SK-N-MC (cell line): ENCODE measurements around the gene TCOF1.
A peak's percentile ranks its signal among the peaks of the same experiment; 100 is the strongest.

Source experiments
- DNase-seq: peaks from one replicate; pipeline ENCODE4 v3.0.0-alpha.2; 2011; ENCODE audit warnings: low read depth, low spot score
- H3K27ac ChIP-seq: fragments of 200-600 bp; sonication (generic); 2 replicates; pipeline ENCODE4 v1.5.1; 2016; ENCODE audit warnings: mixed run types
- H3K36me3 ChIP-seq: fragments of 200-600 bp; sonication (generic); 2 replicates; pipeline ENCODE4 v1.6.1; 2017; ENCODE audit warnings: antibody characterized with exemption, low read length, mixed read lengths; ENCODE audit not compliant: insufficient read depth
- H3K4me3 ChIP-seq: fragments of 200-600 bp; sonication (generic); 2 replicates; pipeline ENCODE4 v1.5.1; 2016
- H3K9ac ChIP-seq: fragments of 200-600 bp; sonication (generic); 2 replicates; pipeline ENCODE4 v1.8.0; 2017; ENCODE audit warnings: mixed run types, mixed read lengths; ENCODE audit not compliant: insufficient read length
- H3K9me3 ChIP-seq: fragments of 200-600 bp; sonication (generic); 2 replicates; pipeline ENCODE4 v1.6.1; 2017; ENCODE audit warnings: low read depth, mild to moderate bottlenecking, antibody characterized with exemption, low read length, moderate library complexity, mixed read lengths
- EZH2 ChIP-seq: fragments of 200-600 bp; sonication (generic); IDR thresholded peaks from one replicate; pipeline ENCODE4 v1.6.1; 2017; ENCODE audit warnings: antibody characterized with exemption
- FOXP2 ChIP-seq: optimal IDR thresholded peaks from 2 replicates; pipeline ENCODE3; 2011; ENCODE audit warnings: mild to moderate bottlenecking, moderate library complexity; ENCODE audit not compliant: insufficient read depth; ENCODE audit errors: extremely low read length, control extremely low read depth
- POLR2AphosphoS5 ChIP-seq: IDR thresholded peaks from 2 replicates; pipeline ENCODE4 v1.6.1; 2012; ENCODE audit warnings: mild to moderate bottlenecking, low read depth, low read length, borderline replicate concordance

The TCOF1 gene

DNA sequence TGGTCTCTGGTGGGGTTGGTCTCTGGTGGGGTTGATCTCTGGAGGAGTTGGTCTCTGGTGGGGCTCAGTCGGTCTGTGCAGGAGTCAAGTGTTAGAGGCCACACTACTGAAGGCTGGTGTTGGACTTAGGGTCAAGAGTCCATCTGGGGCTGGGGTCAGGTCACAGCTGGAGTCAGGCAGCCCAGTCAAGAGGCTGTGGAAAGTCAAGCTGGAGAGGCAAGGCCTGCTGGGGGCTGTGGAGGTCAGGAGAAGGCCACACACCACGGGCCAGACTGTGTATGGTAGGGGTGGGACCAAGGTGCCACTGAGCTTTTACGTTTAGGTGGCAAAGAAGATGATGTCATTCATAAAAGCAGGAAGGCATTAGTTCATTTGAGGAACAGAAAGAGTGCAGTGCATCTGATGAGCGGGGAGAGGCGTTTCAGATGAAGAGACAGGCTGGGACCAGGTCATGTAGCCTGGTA lies 71.9 kb downstream of the TCOF1 start:
- Histone ChIP-seq H3K27ac (no peak overlapping the region), H3K36me3 (no peaks in the 10 kb centered on the region), H3K4me3 (no peak overlapping the region), H3K9me3 (no peaks in the 10 kb centered on the region), H3K9ac (no peak overlapping the region)
- TF ChIP-seq FOXP2 (no peak), POLR2AphosphoS5 (no peak), EZH2 (no peak)
- DNase-seq = no peak

DNA sequence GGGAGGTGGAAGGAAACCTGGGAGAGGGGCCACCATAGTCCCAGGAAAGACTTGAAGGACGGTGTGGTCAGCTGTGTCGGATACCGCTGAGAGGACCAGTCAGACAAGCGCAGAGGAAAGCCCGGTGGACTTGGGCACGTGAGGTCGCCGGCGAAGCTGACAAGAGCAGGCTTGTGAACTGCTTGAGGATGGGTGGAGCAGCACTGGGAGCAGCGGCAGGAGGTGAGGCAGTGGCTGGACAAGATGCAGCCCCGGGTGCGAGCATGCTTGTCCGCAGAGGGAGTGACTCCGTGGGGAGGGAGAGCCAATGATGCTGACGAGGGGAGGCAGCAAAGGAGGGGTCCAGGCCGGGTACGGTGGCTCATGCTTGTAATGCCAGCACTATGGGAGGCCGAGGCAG lies 73.6 kb downstream of the TCOF1 start:
- no peaks in the 10 kb centered on the region for H3K36me3 ChIP-seq
- DNase-seq = no peak
- no peak overlapping the region for H3K4me3 ChIP-seq
- no peak for TF ChIP-seq FOXP2
- TF ChIP-seq POLR2AphosphoS5 = no peak
- TF ChIP-seq EZH2 = no peak
- no peak overlapping the region for H3K27ac ChIP-seq
- H3K9ac ChIP-seq = no peak overlapping the region
- H3K9me3 ChIP-seq = no peaks in the 10 kb centered on the region

DNA sequence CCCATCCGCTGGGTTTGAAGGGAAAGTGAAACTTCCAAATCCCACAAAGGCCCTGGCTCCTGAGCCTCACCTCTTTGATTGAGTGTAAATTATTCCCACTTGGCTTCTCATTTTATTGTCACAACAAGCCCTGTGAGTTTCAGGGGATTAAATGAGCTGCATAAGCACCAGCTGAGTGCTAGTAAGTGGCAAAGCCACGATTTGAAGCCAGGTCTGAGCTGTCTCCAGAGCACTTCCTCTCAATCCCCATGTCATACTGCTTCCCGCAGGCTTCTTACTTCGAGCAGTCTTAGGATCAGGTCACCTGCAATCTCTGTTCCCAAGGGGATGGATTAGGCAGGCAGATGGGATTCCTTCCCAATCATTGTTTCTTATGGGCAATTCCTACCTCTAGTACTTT lies 74.1 kb downstream of the TCOF1 start:
- Histone ChIP-seq H3K36me3 (no peaks in the 10 kb centered on the region), H3K9me3 (no peaks in the 10 kb centered on the region), H3K4me3 (no peak overlapping the region), H3K9ac (no peak overlapping the region), H3K27ac (no peak overlapping the region)
- TF ChIP-seq EZH2 = no peak
- no peak for TF ChIP-seq FOXP2
- no peak for TF ChIP-seq POLR2AphosphoS5
- DNase-seq = no peak

DNA sequence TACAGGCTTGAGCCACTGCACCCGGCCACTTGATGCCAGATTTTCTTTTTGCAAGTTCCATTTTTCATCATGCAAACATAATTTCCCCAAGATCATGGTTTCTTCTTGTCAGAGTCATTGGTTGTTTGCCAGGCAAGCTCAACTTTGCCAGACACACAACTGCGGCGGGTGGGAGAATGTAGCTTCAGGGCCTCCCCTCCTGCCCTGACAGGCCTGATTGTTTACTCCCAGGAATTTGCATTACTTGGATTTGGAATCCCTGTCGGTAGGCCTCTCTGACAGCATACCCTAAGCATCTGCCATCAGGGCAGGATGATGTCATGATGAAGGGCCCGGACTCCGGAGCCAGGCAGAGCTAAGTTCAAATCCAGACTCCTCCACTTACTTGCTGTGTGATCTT lies 77.0 kb downstream of the TCOF1 start:
- TF ChIP-seq POLR2AphosphoS5 (no peak), FOXP2 (no peak)
- Histone ChIP-seq H3K4me3 (no peak overlapping the region), H3K36me3 (no peaks in the 10 kb centered on the region), H3K9ac (no peak overlapping the region), H3K27ac (no peak overlapping the region), H3K9me3 (no peaks in the 10 kb centered on the region)
- no peak for DNase-seq

GRCh38 chr5:150436141-150436680 lies 78.7 kb downstream of the TCOF1 start:
- Histone ChIP-seq H3K4me3 (no peak overlapping the region), H3K9ac (no peak overlapping the region), H3K36me3 (no peaks in the 10 kb centered on the region), H3K9me3 (no peaks in the 10 kb centered on the region), H3K27ac (no peak overlapping the region)
- no peak for TF ChIP-seq EZH2
- peak; percentile 63 for TF ChIP-seq FOXP2
- peak; percentile 63 for DNase-seq

- Histone ChIP-seq H3K27ac (no peak overlapping the region), H3K9me3 (no peaks in the 10 kb centered on the region), H3K9ac (no peak overlapping the region), H3K36me3 (peaks cover 13% of the 10 kb centered on the region), H3K4me3 (no peak overlapping the region)
- TF ChIP-seq FOXP2 (no peak), POLR2AphosphoS5 (no peak), EZH2 (no peak)
- no peak for DNase-seq
These were observed 81.5 kb downstream of the TCOF1 start for GRCh38 chr5:150438873-150439546.

- Histone ChIP-seq H3K9ac (no peak overlapping the region), H3K4me3 (no peak overlapping the region), H3K27ac (peak overlapping the region; percentile 68; the same call in 1 of the 2 replicates), H3K9me3 (no peaks in the 10 kb centered on the region), H3K36me3 (peaks cover 35% of the 10 kb centered on the region)
- no peak for TF ChIP-seq FOXP2
- TF ChIP-seq POLR2AphosphoS5 = no peak
- TF ChIP-seq EZH2 = no peak
- DNase-seq = no peak
These were observed 83.7 kb downstream of the TCOF1 start for GRCh38 chr5:150440948-150441812.
